CD14-positive monocyte (primary cell): Measurements from ENCODE around the gene PELO. TPM values are rescaled to one million over a fixed set of nuclear protein-coding genes. Genes with fewer than 3 reads are reported as not detected.

Experiments
- DNase-seq, 3 donors: peaks; one replicate each; pipeline ENCODE4 v3.0.0-alpha.2; 2011 to 2022
- H2AFZ ChIP-seq: 2 replicates; pipeline ENCODE4 v1.6.0; 2012; ENCODE audit warnings: mild to moderate bottlenecking, low read depth, low read length, inconsistent platforms; ENCODE audit not compliant: insufficient read depth, poor library complexity, severe bottlenecking
- H3K27ac ChIP-seq, 2 donors: 1 replicate in 1 of 2; 2 replicates in 1 of 2; pipeline ENCODE4 v1.5.1; 2012 to 2013; ENCODE audit warnings: low read length in 2 of 2, control low read depth in 1 of 2, inconsistent platforms in 1 of 2, low read depth in 1 of 2, mild to moderate bottlenecking in 1 of 2
- H3K27me3 ChIP-seq, 2 donors: one replicate each; pipeline versions ENCODE4 v1.6.0 to v1.6.1; 2011 to 2013; ENCODE audit warnings: low read length in 2 of 2; ENCODE audit not compliant: control insufficient read depth in 2 of 2, insufficient read depth in 2 of 2
- H3K36me3 ChIP-seq, 2 donors: replicated peaks in 1 of 2; 1 replicate in 1 of 2; 2 replicates in 1 of 2; pipeline versions ENCODE4 v1.5.1 to v1.6.1; 2012 to 2013; ENCODE audit warnings: low read length in 2 of 2, control low read depth in 1 of 2, inconsistent platforms in 1 of 2, mild to moderate bottlenecking in 1 of 2; ENCODE audit not compliant: insufficient read depth in 2 of 2, control insufficient read depth in 1 of 2
- H3K4me1 ChIP-seq, 2 donors: 1 replicate in 1 of 2; 2 replicates in 1 of 2; pipeline versions ENCODE4 v1.5.1 to v1.6.1; 2012 to 2013; ENCODE audit warnings: low read length in 2 of 2, control low read depth in 1 of 2, inconsistent platforms in 1 of 2, mild to moderate bottlenecking in 1 of 2, moderate library complexity in 1 of 2; ENCODE audit not compliant: insufficient read depth in 2 of 2, control insufficient read depth in 1 of 2
- H3K4me2 ChIP-seq: replicated peaks from 2 replicates; pipeline ENCODE3; 2012; ENCODE audit warnings: low read length, moderate library complexity, mild to moderate bottlenecking; ENCODE audit not compliant: poor library complexity, severe bottlenecking; ENCODE audit errors: extremely low read depth
- H3K4me3 ChIP-seq, 3 experiments: fragments of 200-600 bp in 1 of 3; sonication (generic) in 1 of 3; replicated peaks in 1 of 3; 1 replicate in 2 of 3; 2 replicates in 1 of 3; pipeline ENCODE4 v1.5.1; 2011 to 2013; ENCODE audit warnings: low read length in 3 of 3, mild to moderate bottlenecking in 3 of 3, control low read depth in 2 of 3, low read depth in 2 of 3, inconsistent platforms in 1 of 3, moderate library complexity in 1 of 3
- H3K79me2 ChIP-seq: 2 replicates; pipeline ENCODE4 v1.6.0; 2012; ENCODE audit warnings: mild to moderate bottlenecking, control low read depth, inconsistent platforms, low read length, moderate library complexity; ENCODE audit not compliant: insufficient read depth
- H3K9ac ChIP-seq: 2 replicates; pipeline ENCODE4 v1.6.0; 2017; ENCODE audit warnings: low read length, mild to moderate bottlenecking; ENCODE audit not compliant: insufficient read depth, poor library complexity, severe bottlenecking
- H3K9me3 ChIP-seq, 2 donors: replicated peaks in 1 of 2; 1 replicate in 1 of 2; 2 replicates in 1 of 2; pipeline versions ENCODE4 v1.5.1 to v1.6.1; 2012 to 2013; ENCODE audit warnings: low read length in 2 of 2, control low read depth in 1 of 2; ENCODE audit not compliant: control insufficient read depth in 1 of 2, insufficient read depth in 1 of 2
- H4K20me1 ChIP-seq: 2 replicates; pipeline ENCODE4 v1.6.0; 2012; ENCODE audit warnings: mild to moderate bottlenecking, low read length, control low read depth, moderate library complexity; ENCODE audit not compliant: insufficient read depth
- H3K27ac Mint-ChIP-seq, 7 donors: one replicate each; pipeline ENCODE4 v1.8.0; 2020; ENCODE audit warnings: mild to moderate bottlenecking in 7 of 7, mixed read lengths in 7 of 7, moderate library complexity in 6 of 7, inconsistent platforms in 2 of 7
- H3K27me3 Mint-ChIP-seq, 3 donors: one replicate each; pipeline ENCODE4 v1.8.0; 2021 to 2022; ENCODE audit warnings: low read depth in 3 of 3, mild to moderate bottlenecking in 3 of 3, mixed read lengths in 3 of 3, moderate library complexity in 3 of 3, inconsistent platforms in 1 of 3
- H3K36me3 Mint-ChIP-seq, 2 donors: one replicate each; pipeline ENCODE4 v1.8.0; 2020; ENCODE audit warnings: mixed read lengths in 2 of 2, inconsistent platforms in 1 of 2, mild to moderate bottlenecking in 1 of 2
- H3K4me1 Mint-ChIP-seq: one replicate; pipeline ENCODE4 v1.8.0; 2020; ENCODE audit warnings: mild to moderate bottlenecking, mixed read lengths
- H3K4me3 Mint-ChIP-seq, 2 donors: one replicate each; pipeline ENCODE4 v1.8.0; 2020; ENCODE audit warnings: mild to moderate bottlenecking in 2 of 2, mixed read lengths in 2 of 2, moderate library complexity in 1 of 2
- H3K9me3 Mint-ChIP-seq, 7 donors: one replicate each; pipeline ENCODE4 v1.8.0; 2020 to 2022; ENCODE audit warnings: mixed read lengths in 7 of 7, mild to moderate bottlenecking in 6 of 7, moderate library complexity in 6 of 7, inconsistent platforms in 2 of 7
- CTCF ChIP-seq: fragments of 200-600 bp; IDR thresholded peaks from one replicate; pipeline ENCODE4 v1.8.0; 2022; ENCODE audit warnings: antibody characterized with exemption, mild to moderate bottlenecking
- intact Hi-C, 2 donors: fragments of 100-400 bp; cut with micrococcal nuclease; formaldehyde crosslinking; loops; one replicate each; pipeline versions ENCODE4 v1.15.0 to v1.15.1; 2023
- polyA plus RNA-seq, 3 donors: library from polyadenylated mRNA; depleted of rRNA in 1 of 3; unstranded in 2 of 3; stranded (reverse) in 1 of 3; fragments of 300-500 nt in 2 of 3; fragments of >200 nt in 1 of 3; fragmentation: Illumina TruSeq in 2 of 3; gene quantifications; 1 replicate in 2 of 3; 2 replicates in 1 of 3; pipeline ENCODE4 v1.2.3, GENCODE V29; 2012 to 2021

Gene PELO
- polyA plus RNA-seq, 3 donors, result 1.8 to 4.4 (median 2.1) TPM

GRCh38 chr5:52807037-52807436 lies 19.3 kb downstream of the PELO start:
- Histone ChIP-seq H3K4me3 (no peak overlapping the region), H3K4me2 (no peak overlapping the region), H3K27ac (no peak overlapping the region), H3K9me3 (no peaks in the 10 kb centered on the region), H3K36me3 (no peaks in the 10 kb centered on the region), H3K4me1 (peaks cover 54 to 75% of the 10 kb centered on the region in 2 donors), H3K79me2 (peaks cover 24% of the 10 kb centered on the region), H3K27me3 (no peaks in the 10 kb centered on the region), H4K20me1 (no peaks in the 10 kb centered on the region), H2AFZ (no peak overlapping the region), H3K9ac (no peak overlapping the region)
- TF ChIP-seq CTCF, result no peak
- H3K27me3 Mint-ChIP-seq, result no peaks in the 10 kb centered on the region
- peaks cover 0 to 3% (median 0%) of the 10 kb centered on the region in 7 donors for H3K9me3 Mint-ChIP-seq
- intact Hi-C loops, result no loop called here
- H3K4me3 Mint-ChIP-seq, result no peak overlapping the region
- H3K4me1 Mint-ChIP-seq, result peaks cover 58% of the 10 kb centered on the region
- H3K27ac Mint-ChIP-seq, result no peak overlapping the region
- no peak for DNase-seq
- H3K36me3 Mint-ChIP-seq, result peaks cover 3 to 5% of the 10 kb centered on the region in 2 donors

GRCh38 chr5:52807723-52808122 lies 20.0 kb downstream of the PELO start:
- Histone ChIP-seq H3K4me2 (no peak overlapping the region), H3K36me3 (no peaks in the 10 kb centered on the region), H4K20me1 (no peaks in the 10 kb centered on the region), H3K79me2 (peaks cover 17% of the 10 kb centered on the region), H3K27me3 (no peaks in the 10 kb centered on the region), H2AFZ (no peak overlapping the region), H3K9me3 (no peaks in the 10 kb centered on the region), H3K27ac (no peak overlapping the region), H3K9ac (no peak overlapping the region), H3K4me1 (peaks cover 53 to 74% of the 10 kb centered on the region in 2 donors), H3K4me3 (no peak overlapping the region)
- Mint-ChIP-seq H3K9me3 (peaks cover 0 to 3% (median 0%) of the 10 kb centered on the region in 7 donors), H3K4me3 (no peak overlapping the region), H3K4me1 (peaks cover 54% of the 10 kb centered on the region), H3K36me3 (peaks cover 3 to 5% of the 10 kb centered on the region in 2 donors), H3K27me3 (no peaks in the 10 kb centered on the region), H3K27ac (no peak overlapping the region)
- no peak for DNase-seq
- TF ChIP-seq CTCF, result no peak
- intact Hi-C loops, result no loop called here
